CD14-positive monocyte (primary cell): ENCODE measurements around the gene INO80E. TPM values are rescaled to one million over a fixed set of nuclear protein-coding genes. Genes with fewer than 3 reads are reported as not detected.
A peak's percentile ranks its signal among the peaks of the same experiment; 100 is the strongest.

Source experiments
- DNase-seq, 3 donors: peaks; one replicate each; pipeline ENCODE4 v3.0.0-alpha.2; 2011 to 2022
- H2AFZ ChIP-seq: 2 replicates; pipeline ENCODE4 v1.6.0; 2012; ENCODE audit warnings: mild to moderate bottlenecking, low read depth, low read length, inconsistent platforms; ENCODE audit not compliant: insufficient read depth, poor library complexity, severe bottlenecking
- H3K27ac ChIP-seq, 2 donors: 1 replicate in 1 of 2; 2 replicates in 1 of 2; pipeline ENCODE4 v1.5.1; 2012 to 2013; ENCODE audit warnings: low read length in 2 of 2, control low read depth in 1 of 2, inconsistent platforms in 1 of 2, low read depth in 1 of 2, mild to moderate bottlenecking in 1 of 2
- H3K27me3 ChIP-seq, 2 donors: one replicate each; pipeline versions ENCODE4 v1.6.0 to v1.6.1; 2011 to 2013; ENCODE audit warnings: low read length in 2 of 2; ENCODE audit not compliant: control insufficient read depth in 2 of 2, insufficient read depth in 2 of 2
- H3K36me3 ChIP-seq, 2 donors: replicated peaks in 1 of 2; 1 replicate in 1 of 2; 2 replicates in 1 of 2; pipeline versions ENCODE4 v1.5.1 to v1.6.1; 2012 to 2013; ENCODE audit warnings: low read length in 2 of 2, control low read depth in 1 of 2, inconsistent platforms in 1 of 2, mild to moderate bottlenecking in 1 of 2; ENCODE audit not compliant: insufficient read depth in 2 of 2, control insufficient read depth in 1 of 2
- H3K4me1 ChIP-seq, 2 donors: 1 replicate in 1 of 2; 2 replicates in 1 of 2; pipeline versions ENCODE4 v1.5.1 to v1.6.1; 2012 to 2013; ENCODE audit warnings: low read length in 2 of 2, control low read depth in 1 of 2, inconsistent platforms in 1 of 2, mild to moderate bottlenecking in 1 of 2, moderate library complexity in 1 of 2; ENCODE audit not compliant: insufficient read depth in 2 of 2, control insufficient read depth in 1 of 2
- H3K4me2 ChIP-seq: replicated peaks from 2 replicates; pipeline ENCODE3; 2012; ENCODE audit warnings: low read length, moderate library complexity, mild to moderate bottlenecking; ENCODE audit not compliant: poor library complexity, severe bottlenecking; ENCODE audit errors: extremely low read depth
- H3K4me3 ChIP-seq, 3 experiments: fragments of 200-600 bp in 1 of 3; sonication (generic) in 1 of 3; replicated peaks in 1 of 3; 1 replicate in 2 of 3; 2 replicates in 1 of 3; pipeline ENCODE4 v1.5.1; 2011 to 2013; ENCODE audit warnings: low read length in 3 of 3, mild to moderate bottlenecking in 3 of 3, control low read depth in 2 of 3, low read depth in 2 of 3, inconsistent platforms in 1 of 3, moderate library complexity in 1 of 3
- H3K79me2 ChIP-seq: 2 replicates; pipeline ENCODE4 v1.6.0; 2012; ENCODE audit warnings: mild to moderate bottlenecking, control low read depth, inconsistent platforms, low read length, moderate library complexity; ENCODE audit not compliant: insufficient read depth
- H3K9ac ChIP-seq: 2 replicates; pipeline ENCODE4 v1.6.0; 2017; ENCODE audit warnings: low read length, mild to moderate bottlenecking; ENCODE audit not compliant: insufficient read depth, poor library complexity, severe bottlenecking
- H3K9me3 ChIP-seq, 2 donors: replicated peaks in 1 of 2; 1 replicate in 1 of 2; 2 replicates in 1 of 2; pipeline versions ENCODE4 v1.5.1 to v1.6.1; 2012 to 2013; ENCODE audit warnings: low read length in 2 of 2, control low read depth in 1 of 2; ENCODE audit not compliant: control insufficient read depth in 1 of 2, insufficient read depth in 1 of 2
- H4K20me1 ChIP-seq: 2 replicates; pipeline ENCODE4 v1.6.0; 2012; ENCODE audit warnings: mild to moderate bottlenecking, low read length, control low read depth, moderate library complexity; ENCODE audit not compliant: insufficient read depth
- H3K27ac Mint-ChIP-seq, 7 donors: one replicate each; pipeline ENCODE4 v1.8.0; 2020; ENCODE audit warnings: mild to moderate bottlenecking in 7 of 7, mixed read lengths in 7 of 7, moderate library complexity in 6 of 7, inconsistent platforms in 2 of 7
- H3K27me3 Mint-ChIP-seq, 3 donors: one replicate each; pipeline ENCODE4 v1.8.0; 2021 to 2022; ENCODE audit warnings: low read depth in 3 of 3, mild to moderate bottlenecking in 3 of 3, mixed read lengths in 3 of 3, moderate library complexity in 3 of 3, inconsistent platforms in 1 of 3
- H3K36me3 Mint-ChIP-seq, 2 donors: one replicate each; pipeline ENCODE4 v1.8.0; 2020; ENCODE audit warnings: mixed read lengths in 2 of 2, inconsistent platforms in 1 of 2, mild to moderate bottlenecking in 1 of 2
- H3K4me1 Mint-ChIP-seq: one replicate; pipeline ENCODE4 v1.8.0; 2020; ENCODE audit warnings: mild to moderate bottlenecking, mixed read lengths
- H3K4me3 Mint-ChIP-seq, 2 donors: one replicate each; pipeline ENCODE4 v1.8.0; 2020; ENCODE audit warnings: mild to moderate bottlenecking in 2 of 2, mixed read lengths in 2 of 2, moderate library complexity in 1 of 2
- H3K9me3 Mint-ChIP-seq, 7 donors: one replicate each; pipeline ENCODE4 v1.8.0; 2020 to 2022; ENCODE audit warnings: mixed read lengths in 7 of 7, mild to moderate bottlenecking in 6 of 7, moderate library complexity in 6 of 7, inconsistent platforms in 2 of 7
- CTCF ChIP-seq: fragments of 200-600 bp; IDR thresholded peaks from one replicate; pipeline ENCODE4 v1.8.0; 2022; ENCODE audit warnings: antibody characterized with exemption, mild to moderate bottlenecking
- WGBS: methylation state at CpG from one replicate; pipeline ENCODE4 v1.1.5; 2013; ENCODE audit warnings: missing lambda C conversion rate; ENCODE audit not compliant: insufficient coverage; 5-methylcytosine and 5-hydroxymethylcytosine counted together
- intact Hi-C, 2 donors: fragments of 100-400 bp; cut with micrococcal nuclease; formaldehyde crosslinking; loops; one replicate each; pipeline versions ENCODE4 v1.15.0 to v1.15.1; 2023
- polyA plus RNA-seq, 3 donors: library from polyadenylated mRNA; depleted of rRNA in 1 of 3; unstranded in 2 of 3; stranded (reverse) in 1 of 3; fragments of 300-500 nt in 2 of 3; fragments of >200 nt in 1 of 3; fragmentation: Illumina TruSeq in 2 of 3; gene quantifications; 1 replicate in 2 of 3; 2 replicates in 1 of 3; pipeline ENCODE4 v1.2.3, GENCODE V29; 2012 to 2021

The INO80E gene
- polyA plus RNA-seq, 3 donors: 2.8 to 57.6 (median 3.5) TPM

- Mint-ChIP-seq H3K27ac (peak overlapping the region in 1 of 7 donors; percentile 50), H3K27me3 (peaks cover 52 to 72% (median 66%) of the 10 kb centered on the region in 3 donors), H3K36me3 (no peaks in the 10 kb centered on the region), H3K4me1 (peaks cover 1% of the 10 kb centered on the region), H3K9me3 (peaks cover 0 to 8% (median 5%) of the 10 kb centered on the region in 7 donors), H3K4me3 (peak overlapping the region in 1 of 2 donors; percentile 77)
- DNase-seq: no peak
- Histone ChIP-seq H3K9me3 (peaks cover 0 to 6% of the 10 kb centered on the region in 2 donors), H3K4me1 (peaks cover 0 to 4% of the 10 kb centered on the region in 2 donors), H3K9ac (no peak overlapping the region), H4K20me1 (no peaks in the 10 kb centered on the region), H3K36me3 (no peaks in the 10 kb centered on the region), H3K79me2 (no peaks in the 10 kb centered on the region), H3K27ac (no peak overlapping the region), H3K4me3 (no peak overlapping the region), H3K27me3 (peaks cover 30 to 59% of the 10 kb centered on the region in 2 donors), H3K4me2 (no peak overlapping the region), H2AFZ (no peak overlapping the region)
- 6% methylated on average over 10 of the region's 18 CpGs for WGBS
- no peak for TF ChIP-seq CTCF
- intact Hi-C loops: loop anchor here in 1 of 2 donors (10.0 kb wide), 2 partner anchors 84 to 334 kb away; no protein-coding TSS in a partner anchor
These were observed 32.5 kb downstream of the INO80E start for GRCh38 chr16:30028438-30029076.

- Histone ChIP-seq H3K4me1 (peaks cover 0 to 4% of the 10 kb centered on the region in 2 donors), H4K20me1 (no peaks in the 10 kb centered on the region), H2AFZ (no peak overlapping the region), H3K36me3 (no peaks in the 10 kb centered on the region), H3K27ac (no peak overlapping the region), H3K4me2 (no peak overlapping the region), H3K9me3 (peaks cover 0 to 6% of the 10 kb centered on the region in 2 donors), H3K79me2 (no peaks in the 10 kb centered on the region), H3K27me3 (peaks cover 30 to 59% of the 10 kb centered on the region in 2 donors), H3K9ac (no peak overlapping the region), H3K4me3 (no peak overlapping the region)
- no peak overlapping the region for H3K27ac Mint-ChIP-seq
- intact Hi-C loops: no loop called here
- peak overlapping the region in 1 of 2 donors; percentile 77 for H3K4me3 Mint-ChIP-seq
- no peaks in the 10 kb centered on the region for H3K36me3 Mint-ChIP-seq
- TF ChIP-seq CTCF: no peak
- DNase-seq: no peak
- H3K9me3 Mint-ChIP-seq: peaks cover 0 to 8% (median 5%) of the 10 kb centered on the region in 7 donors
- WGBS: 19% methylated on average over 12 of the region's 23 CpGs
- peaks cover 3% of the 10 kb centered on the region for H3K4me1 Mint-ChIP-seq
- H3K27me3 Mint-ChIP-seq: peaks cover 50 to 84% (median 68%) of the 10 kb centered on the region in 3 donors
These were observed 34.1 kb downstream of the INO80E start for GRCh38 chr16:30030011-30030685.
